Hepatocyte (in vitro differentiated cells): Measurements from ENCODE around the gene HOXD11. TPM values are rescaled to one million over a fixed set of nuclear protein-coding genes. Genes with fewer than 3 reads are reported as not detected.
A peak's percentile ranks its signal among the peaks of the same experiment; 100 is the strongest.

ENCODE experiments used
- DNase-seq: peaks from one replicate; pipeline ENCODE4 v3.0.0-alpha.2; 2016; ENCODE audit warnings: low spot score
- H2AFZ ChIP-seq: fragments of 200-600 bp; sonication (generic); 2 replicates; pipeline ENCODE4 v1.6.0; 2016; ENCODE audit warnings: antibody characterized with exemption, mild to moderate bottlenecking
- H3K27ac ChIP-seq: fragments of 200-600 bp; sonication (generic); 2 replicates; pipeline ENCODE4 v1.5.1; 2016; ENCODE audit warnings: mild to moderate bottlenecking
- H3K27me3 ChIP-seq: fragments of 200-600 bp; sonication (generic); 2 replicates; pipeline ENCODE4 v1.6.1; 2016
- H3K36me3 ChIP-seq: fragments of 200-600 bp; sonication (generic); replicated peaks from 2 replicates; pipeline ENCODE4 v1.5.1; 2016; ENCODE audit warnings: low read depth; ENCODE audit not compliant: insufficient read depth
- H3K4me1 ChIP-seq: fragments of 200-600 bp; sonication (generic); 2 replicates; pipeline ENCODE4 v1.5.1; 2016; ENCODE audit warnings: mild to moderate bottlenecking, moderate library complexity; ENCODE audit not compliant: insufficient read depth
- H3K4me2 ChIP-seq: fragments of 200-600 bp; sonication (generic); 2 replicates; pipeline ENCODE4 v1.6.0; 2016
- H3K4me3 ChIP-seq: fragments of 200-600 bp; sonication (generic); 2 replicates; pipeline ENCODE4 v1.5.1; 2016; ENCODE audit warnings: mild to moderate bottlenecking
- H3K79me2 ChIP-seq: fragments of 200-600 bp; sonication (generic); 2 replicates; pipeline ENCODE4 v1.6.0; 2017; ENCODE audit warnings: mild to moderate bottlenecking
- H3K9me2 ChIP-seq: fragments of 200-600 bp; sonication (generic); replicated peaks from 2 replicates; pipeline ENCODE4 v1.6.0; 2017; ENCODE audit warnings: mild to moderate bottlenecking; ENCODE audit not compliant: insufficient read depth
- H3K9me3 ChIP-seq: fragments of 200-600 bp; sonication (generic); 2 replicates; pipeline ENCODE4 v1.5.1; 2016; ENCODE audit warnings: low read depth, mild to moderate bottlenecking
- H4K20me1 ChIP-seq: fragments of 200-600 bp; sonication (generic); 2 replicates; pipeline ENCODE4 v1.6.0; 2016; ENCODE audit warnings: mild to moderate bottlenecking; ENCODE audit not compliant: insufficient read depth, poor library complexity, severe bottlenecking
- CTCF ChIP-seq: fragments of 200-600 bp; sonication (generic); IDR thresholded peaks from 2 replicates; pipeline ENCODE4 v1.5.1; 2016; ENCODE audit warnings: antibody characterized with exemption, mild to moderate bottlenecking; ENCODE audit not compliant: poor library complexity
- EZH2 ChIP-seq: fragments of 200-600 bp; sonication (generic); IDR thresholded peaks from 2 replicates; pipeline ENCODE4 v1.6.1; 2016; ENCODE audit warnings: antibody characterized with exemption, mild to moderate bottlenecking, borderline replicate concordance
- EZH2phosphoT487 ChIP-seq: fragments of 200-600 bp; sonication (generic); IDR thresholded peaks from one replicate; pipeline ENCODE4 v1.6.1; 2018; ENCODE audit warnings: antibody characterized with exemption, mild to moderate bottlenecking, low read depth, moderate library complexity; ENCODE audit not compliant: unreplicated experiment, severe bottlenecking
- WGBS: methylation state at CpG from one replicate; pipeline ENCODE4 v1.1.6; 2016; ENCODE audit warnings: low lambda C conversion rate; ENCODE audit errors: missing lambda C conversion rate; 5-methylcytosine and 5-hydroxymethylcytosine counted together
- polyA plus RNA-seq: library from polyadenylated mRNA; unstranded; fragments of >200 nt; fragmentation: Nextera tagmentation; extraction: Ambion mirVana; gene quantifications from 2 replicates; pipeline ENCODE4 v1.2.1, GENCODE V29; 2016
- total RNA-seq: library from RNA; depleted of rRNA; stranded (reverse); fragments of >200 nt; gene quantifications from 2 replicates; pipeline ENCODE4 v1.2.3, GENCODE V29; 2014

HOXD11 gene
- total and polyA plus RNA-seq, 2 experiments from 2014 or later: 6.3 to 9.9 TPM

DNA sequence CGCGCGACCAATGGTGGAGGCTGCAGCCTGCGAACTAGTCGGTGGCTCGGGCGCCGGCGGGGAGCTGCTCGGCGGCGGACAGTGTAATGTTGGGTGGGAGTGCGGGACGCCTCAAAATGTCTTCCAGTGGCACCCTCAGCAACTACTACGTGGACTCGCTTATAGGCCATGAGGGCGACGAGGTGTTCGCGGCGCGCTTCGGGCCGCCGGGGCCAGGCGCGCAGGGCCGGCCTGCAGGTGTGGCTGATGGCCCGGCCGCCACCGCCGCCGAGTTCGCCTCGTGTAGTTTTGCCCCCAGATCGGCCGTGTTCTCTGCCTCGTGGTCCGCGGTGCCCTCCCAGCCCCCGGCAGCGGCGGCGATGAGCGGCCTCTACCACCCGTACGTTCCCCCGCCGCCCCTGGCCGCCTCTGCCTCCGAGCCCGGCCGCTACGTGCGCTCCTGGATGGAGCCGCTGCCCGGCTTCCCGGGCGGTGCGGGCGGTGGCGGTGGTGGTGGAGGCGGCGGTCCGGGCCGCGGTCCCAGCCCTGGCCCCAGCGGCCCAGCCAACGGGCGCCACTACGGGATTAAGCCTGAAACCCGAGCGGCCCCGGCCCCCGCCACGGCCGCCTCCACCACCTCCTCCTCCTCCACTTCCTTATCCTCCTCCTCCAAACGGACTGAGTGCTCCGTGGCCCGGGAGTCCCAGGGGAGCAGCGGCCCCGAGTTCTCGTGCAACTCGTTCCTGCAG is 15.8 kb downstream of the HOXD11 start, which contains the start of gene HOXD9:
HOXD9 (plus strand) TSS at position 37 of the 728 bp plus-strand sequence; CDS start at position 87, 50 bp downstream.
- H3K4me1 ChIP-seq: peaks cover 13% of the 10 kb centered on the region
- 3% methylated on average over 50 of the region's 84 CpGs for WGBS
- H3K9me2 ChIP-seq: no peaks in the 10 kb centered on the region
- no peaks in the 10 kb centered on the region for H3K9me3 ChIP-seq
- no peaks in the 10 kb centered on the region for H3K36me3 ChIP-seq
- H3K79me2 ChIP-seq: peaks cover 5% of the 10 kb centered on the region
- no peak for DNase-seq
- peaks cover 32% of the 10 kb centered on the region for H4K20me1 ChIP-seq
- no peak within 1 kb of the TSS for H3K27ac ChIP-seq
- peak within 1 kb of the TSS; percentile 71 for H2AFZ ChIP-seq
- peak within 1 kb of the TSS; percentile 89 for H3K4me2 ChIP-seq
- TF ChIP-seq CTCF (no peak), EZH2 (peak; percentile 65), EZH2phosphoT487 (peak; percentile 88)
- H3K27me3 ChIP-seq: peaks cover 96% of the 10 kb centered on the region
- H3K4me3 ChIP-seq: no peak within 1 kb of the TSS

GRCh38 chr2:176123411-176124109 is 16.5 kb downstream of the HOXD11 start:
- Histone ChIP-seq H3K4me1 (peaks cover 14% of the 10 kb centered on the region), H3K27ac (no peak overlapping the region), H2AFZ (no peak overlapping the region), H3K4me2 (peak overlapping the region; percentile 89), H3K36me3 (no peaks in the 10 kb centered on the region), H3K4me3 (no peak overlapping the region), H3K9me3 (no peaks in the 10 kb centered on the region), H3K79me2 (no peaks in the 10 kb centered on the region), H4K20me1 (peaks cover 26% of the 10 kb centered on the region), H3K9me2 (no peaks in the 10 kb centered on the region), H3K27me3 (peaks cover 96% of the 10 kb centered on the region)
- peak; percentile 83 for TF ChIP-seq EZH2
- no peak for TF ChIP-seq EZH2phosphoT487
- no peak for TF ChIP-seq CTCF
- 22% methylated on average over 38 of the region's 40 CpGs for WGBS
- DNase-seq: no peak

DNA sequence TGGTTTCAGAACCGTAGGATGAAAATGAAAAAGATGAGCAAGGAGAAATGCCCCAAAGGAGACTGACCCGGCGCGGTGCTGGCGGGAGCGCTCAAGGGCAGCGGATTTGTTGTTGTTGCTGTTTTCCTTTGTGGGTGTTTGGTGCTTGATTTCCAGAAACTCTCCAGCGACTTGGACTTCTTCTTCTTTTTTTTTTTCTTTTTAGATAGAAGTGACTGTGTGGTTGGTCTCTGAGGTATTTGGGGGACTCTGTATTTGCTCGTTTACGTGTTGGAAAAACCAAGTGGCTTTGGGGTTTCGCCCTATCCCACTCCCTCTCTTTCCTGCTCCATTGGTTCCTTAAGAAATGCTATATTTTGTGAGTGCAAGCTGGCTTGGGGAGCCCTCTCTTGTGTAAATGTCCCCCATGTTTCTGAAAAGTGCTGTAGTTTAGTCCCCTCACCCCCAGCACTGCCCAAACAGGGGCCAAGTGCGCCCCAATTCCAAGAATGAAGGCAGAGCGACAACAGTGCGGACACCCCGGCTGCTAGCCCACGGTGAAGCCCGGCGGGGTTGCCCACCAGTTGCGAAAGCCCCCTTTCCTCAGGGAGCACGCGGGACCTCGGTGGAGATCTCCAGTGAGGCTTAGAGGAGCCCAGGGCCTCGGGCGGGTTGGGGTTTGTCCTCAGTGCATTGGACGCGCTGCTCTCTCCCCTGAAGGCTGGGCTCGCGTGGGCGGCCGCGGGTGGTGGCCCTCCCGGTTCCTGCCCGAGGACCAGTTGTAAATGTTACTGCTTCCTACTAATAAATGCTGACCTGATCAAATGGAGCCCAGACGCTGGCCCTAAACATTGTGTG is 17.2 kb downstream of the HOXD11 start:
- H3K36me3 ChIP-seq: no peaks in the 10 kb centered on the region
- peaks cover 97% of the 10 kb centered on the region for H3K27me3 ChIP-seq
- H3K4me2 ChIP-seq: peak overlapping the region; percentile 89
- H3K4me1 ChIP-seq: peaks cover 21% of the 10 kb centered on the region
- no peaks in the 10 kb centered on the region for H3K9me3 ChIP-seq
- H2AFZ ChIP-seq: no peak overlapping the region
- H3K4me3 ChIP-seq: no peak overlapping the region
- no peaks in the 10 kb centered on the region for H3K9me2 ChIP-seq
- no peaks in the 10 kb centered on the region for H3K79me2 ChIP-seq
- DNase-seq: no peak
- peaks cover 24% of the 10 kb centered on the region for H4K20me1 ChIP-seq
- 40% methylated on average over 34 of the region's 34 CpGs for WGBS
- TF ChIP-seq EZH2 (peak; percentile 6), CTCF (no peak)
- no peak overlapping the region for H3K27ac ChIP-seq
